Natural killer cell (primary cell): ENCODE data around the gene DENND2D. TPM values are rescaled to one million over a fixed set of nuclear protein-coding genes. Genes with fewer than 3 reads are reported as not detected.

Experiments used
- ATAC-seq, 3 donors: fragments of 150-1000 bp in 2 of 3; fragments of 200-7000 bp in 1 of 3; cut with Tn5 transposase; 1 replicate in 1 of 3; 2 replicates in 2 of 3; pipeline ENCODE4 v1.10.0; 2021; ENCODE audit warnings: mild to moderate bottlenecking in 2 of 3, moderate library complexity in 2 of 3
- DNase-seq, 2 donors: peaks; one replicate each; pipeline versions ENCODE4 v3.0.0 to v3.0.0-alpha.2; 2013 to 2021; ENCODE audit warnings: mixed read lengths in 1 of 2
- H3K27ac ChIP-seq: one replicate; pipeline ENCODE4 v1.5.1; 2013; ENCODE audit warnings: mild to moderate bottlenecking, low read length
- H3K27me3 ChIP-seq: one replicate; pipeline ENCODE4 v1.6.1; 2013; ENCODE audit warnings: low read length; ENCODE audit not compliant: control insufficient read depth, insufficient read depth
- H3K36me3 ChIP-seq: one replicate; pipeline ENCODE4 v1.6.1; 2013; ENCODE audit warnings: low read length; ENCODE audit not compliant: control insufficient read depth, insufficient read depth
- H3K4me1 ChIP-seq: one replicate; pipeline ENCODE4 v1.6.1; 2013; ENCODE audit warnings: low read length; ENCODE audit not compliant: control insufficient read depth, insufficient read depth
- H3K4me3 ChIP-seq: one replicate; pipeline ENCODE4 v1.5.1; 2013; ENCODE audit warnings: low read length
- H3K9me3 ChIP-seq: one replicate; pipeline ENCODE4 v1.6.1; 2013; ENCODE audit warnings: low read length; ENCODE audit not compliant: control insufficient read depth, insufficient read depth
- H3K27ac Mint-ChIP-seq, 2 donors: one replicate each; pipeline ENCODE4 v1.8.0; 2022; ENCODE audit warnings: mild to moderate bottlenecking in 2 of 2, mixed read lengths in 2 of 2, moderate library complexity in 1 of 2
- H3K27me3 Mint-ChIP-seq, 2 donors: one replicate each; pipeline ENCODE4 v1.8.0; 2022; ENCODE audit warnings: low read depth in 2 of 2, mixed read lengths in 2 of 2
- H3K36me3 Mint-ChIP-seq: one replicate; pipeline ENCODE4 v1.8.0; 2022; ENCODE audit warnings: mixed read lengths
- H3K4me1 Mint-ChIP-seq, 2 donors: one replicate each; pipeline ENCODE4 v1.8.0; 2022; ENCODE audit warnings: mixed read lengths in 2 of 2
- H3K4me3 Mint-ChIP-seq: one replicate; pipeline ENCODE4 v1.8.0; 2022; ENCODE audit warnings: mild to moderate bottlenecking, moderate library complexity, mixed read lengths
- H3K9me3 Mint-ChIP-seq, 2 donors: one replicate each; pipeline ENCODE4 v1.8.0; 2022; ENCODE audit warnings: mixed read lengths in 2 of 2
- CTCF ChIP-seq: fragments of 200-600 bp; IDR thresholded peaks from one replicate; pipeline ENCODE4 v1.8.0; 2022; ENCODE audit warnings: antibody characterized with exemption
- WGBS: methylation state at CpG from one replicate; pipeline ENCODE4 v1.1.7; 2013; ENCODE audit warnings: missing lambda C conversion rate; ENCODE audit not compliant: insufficient coverage; 5-methylcytosine and 5-hydroxymethylcytosine counted together
- intact Hi-C: fragments of 100-400 bp; cut with micrococcal nuclease; formaldehyde crosslinking; loops from one replicate; pipeline ENCODE4 v1.14.2; 2022
- total RNA-seq, 4 donors: library from RNA; stranded (reverse); fragments of 120-200 nt in 1 of 4; gene quantifications; one replicate each; pipeline versions ENCODE4 v1.2.3 to v1.2.4, GENCODE V29; 2013 to 2022

The DENND2D gene
- total RNA-seq, 3 donors from 2014 or later (not counting 1 experiment from before 2014, with no cell fraction given) = 203 to 297 (median 203) TPM

- Histone ChIP-seq H3K36me3 (peaks cover 96% of the 10 kb centered on the region), H3K27ac (no peak overlapping the region), H3K27me3 (no peaks in the 10 kb centered on the region), H3K4me3 (no peak overlapping the region), H3K9me3 (no peaks in the 10 kb centered on the region), H3K4me1 (peaks cover 69% of the 10 kb centered on the region)
- H3K4me3 Mint-ChIP-seq = no peak overlapping the region
- H3K4me1 Mint-ChIP-seq = peaks cover 95 to 100% of the 10 kb centered on the region in 2 donors
- intact Hi-C loops = loop anchor here (1.0 to 5.0 kb wide), 2 partner anchors 9 to 36 kb away; partner anchors contain the start of genes CHI3L2 and DENND2D
- peaks cover 42% of the 10 kb centered on the region for H3K36me3 Mint-ChIP-seq
- no peak for ATAC-seq
- H3K27ac Mint-ChIP-seq = peak overlapping the region; percentile 91 to 95
- no peak for DNase-seq
- no peaks in the 10 kb centered on the region for H3K27me3 Mint-ChIP-seq
- TF ChIP-seq CTCF = no peak
- no peaks in the 10 kb centered on the region for H3K9me3 Mint-ChIP-seq
- WGBS = 81% methylated on average over 2 of the region's 2 CpGs
These were observed 9.5 kb downstream of the DENND2D start for GRCh38 chr1:111190931-111191451.

GRCh38 chr1:111184663-111185062 is 15.8 kb downstream of the DENND2D start:
- Mint-ChIP-seq H3K9me3 (no peaks in the 10 kb centered on the region), H3K4me3 (no peak overlapping the region), H3K27me3 (no peaks in the 10 kb centered on the region), H3K27ac (peak overlapping the region; percentile 91 to 95), H3K36me3 (peaks cover 33% of the 10 kb centered on the region), H3K4me1 (peaks cover 80 to 90% of the 10 kb centered on the region in 2 donors)
- ATAC-seq (no peak), DNase-seq (no peak)
- peaks cover 17% of the 10 kb centered on the region for H3K4me1 ChIP-seq
- peaks cover 70% of the 10 kb centered on the region for H3K36me3 ChIP-seq
- no peak overlapping the region for H3K27ac ChIP-seq
- intact Hi-C loops = no loop called here
- H3K27me3 ChIP-seq = no peaks in the 10 kb centered on the region
- no peaks in the 10 kb centered on the region for H3K9me3 ChIP-seq
- TF ChIP-seq CTCF = no peak
- H3K4me3 ChIP-seq = no peak overlapping the region

- Mint-ChIP-seq H3K36me3 (peaks cover 24% of the 10 kb centered on the region), H3K27me3 (no peaks in the 10 kb centered on the region), H3K9me3 (no peaks in the 10 kb centered on the region), H3K4me1 (peaks cover 71 to 81% of the 10 kb centered on the region in 2 donors), H3K27ac (peak overlapping the region; percentile 91 to 95), H3K4me3 (no peak overlapping the region)
- H3K27ac ChIP-seq = peak overlapping the region; percentile 3
- ATAC-seq (no peak), DNase-seq (no peak)
- peaks cover 67% of the 10 kb centered on the region for H3K36me3 ChIP-seq
- H3K4me3 ChIP-seq = no peak overlapping the region
- no peaks in the 10 kb centered on the region for H3K27me3 ChIP-seq
- 87% methylated on average over 5 of the region's 6 CpGs for WGBS
- H3K9me3 ChIP-seq = no peaks in the 10 kb centered on the region
- peaks cover 6% of the 10 kb centered on the region for H3K4me1 ChIP-seq
- intact Hi-C loops = no loop called here
- TF ChIP-seq CTCF = no peak
These were observed 17.0 kb downstream of the DENND2D start for GRCh38 chr1:111183308-111184069.
